PFSK-1 (cell line): ENCODE data around the gene CDC20B.

Experiments
- FOXP2 ChIP-seq: optimal IDR thresholded peaks from 2 replicates; pipeline ENCODE3; 2011; ENCODE audit warnings: borderline replicate concordance, control low read depth, inconsistent platforms; ENCODE audit not compliant: insufficient read depth; ENCODE audit errors: extremely low read length, extremely low read depth
- POLR2AphosphoS5 ChIP-seq: IDR thresholded peaks from 2 replicates; pipeline ENCODE4 v1.6.1; 2012; ENCODE audit warnings: low read depth, mild to moderate bottlenecking, control low read depth, low read length, moderate library complexity
- REST ChIP-seq, 2 experiments: IDR thresholded peaks; 2 replicates each; pipeline versions ENCODE4 v1.6.1 to v1.8.0; 2011 to 2012; ENCODE audit warnings: low read depth in 2 of 2, low read length in 2 of 2, control low read depth in 1 of 2, inconsistent platforms in 1 of 2, mild to moderate bottlenecking in 1 of 2, moderate library complexity in 1 of 2; ENCODE audit not compliant: insufficient read depth in 1 of 2
- SIN3A ChIP-seq: IDR thresholded peaks from 2 replicates; pipeline ENCODE4 v1.6.1; 2012; ENCODE audit warnings: mild to moderate bottlenecking, low read length, moderate library complexity, borderline replicate concordance; ENCODE audit not compliant: insufficient read depth
- TAF1 ChIP-seq: IDR thresholded peaks from 2 replicates; pipeline ENCODE4 v1.6.1; 2012; ENCODE audit warnings: low read length, control low read depth, borderline replicate concordance; ENCODE audit not compliant: insufficient read depth

The CDC20B gene

DNA sequence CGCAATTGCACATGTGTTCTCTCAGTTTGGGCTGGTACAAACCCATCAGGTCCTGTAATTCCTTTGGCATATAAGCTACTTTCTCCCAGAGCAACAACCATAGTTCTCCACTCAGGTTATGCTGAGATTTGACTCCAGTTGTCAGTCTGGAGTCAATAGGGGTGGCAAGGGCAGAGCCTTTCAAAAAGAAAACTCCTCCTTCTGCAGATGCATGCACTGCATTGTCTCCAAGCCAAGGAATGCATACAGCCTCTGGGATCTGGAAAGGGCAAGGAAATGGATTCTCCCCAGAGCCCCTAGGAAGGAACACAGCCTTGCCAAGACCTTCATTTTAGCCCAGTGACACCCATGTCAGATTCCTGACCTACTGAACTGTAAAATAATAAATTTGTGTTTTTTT lies 101.6 kb downstream of the CDC20B start:
- no peak for TF ChIP-seq REST (IDR thresholded peaks at IDR 0.05; ENCODE audit: insufficient read depth in 1 of 2, low read depth in 2 of 2, low read length in 2 of 2)
- TF ChIP-seq TAF1, result no peak
- no peak for TF ChIP-seq SIN3A
- TF ChIP-seq FOXP2, result no peak
- TF ChIP-seq POLR2AphosphoS5, result no peak

DNA sequence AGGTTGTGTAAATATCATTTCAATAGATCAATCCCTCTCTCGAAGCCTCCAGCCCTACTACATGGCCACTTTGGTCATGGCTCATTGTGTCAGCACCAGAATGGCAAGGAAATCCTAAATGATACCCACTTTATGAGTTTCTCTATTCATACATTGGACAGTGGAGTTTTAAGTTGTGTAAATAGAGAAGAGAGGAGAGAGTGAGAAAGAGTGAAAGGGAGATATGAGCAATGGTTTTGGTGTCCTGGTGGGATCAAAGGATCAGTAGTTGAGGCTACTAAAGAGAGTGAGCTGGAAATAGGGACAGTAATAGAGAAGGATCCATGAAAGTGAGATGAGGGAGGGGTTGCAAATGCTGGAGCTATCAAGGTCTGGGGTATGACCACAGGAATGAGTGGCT lies 102.0 kb downstream of the CDC20B start:
- no peak for TF ChIP-seq REST (IDR thresholded peaks at IDR 0.05; ENCODE audit: insufficient read depth in 1 of 2, low read depth in 2 of 2, low read length in 2 of 2)
- no peak for TF ChIP-seq SIN3A
- TF ChIP-seq FOXP2, result no peak
- TF ChIP-seq TAF1, result no peak
- no peak for TF ChIP-seq POLR2AphosphoS5

GRCh38 chr5:55066277-55066676 lies 106.7 kb downstream of the CDC20B start:
- TF ChIP-seq POLR2AphosphoS5 (no peak), SIN3A (no peak), FOXP2 (no peak), TAF1 (no peak), REST (IDR thresholded peaks at IDR 0.05; ENCODE audit: insufficient read depth in 1 of 2, low read depth in 2 of 2, low read length in 2 of 2) (no peak)

- TF ChIP-seq REST (IDR thresholded peaks at IDR 0.05; ENCODE audit: insufficient read depth in 1 of 2, low read depth in 2 of 2, low read length in 2 of 2) (no peak), SIN3A (no peak), TAF1 (no peak), FOXP2 (no peak), POLR2AphosphoS5 (no peak)
These were observed 108.5 kb downstream of the CDC20B start for GRCh38 chr5:55064523-55064922.

DNA sequence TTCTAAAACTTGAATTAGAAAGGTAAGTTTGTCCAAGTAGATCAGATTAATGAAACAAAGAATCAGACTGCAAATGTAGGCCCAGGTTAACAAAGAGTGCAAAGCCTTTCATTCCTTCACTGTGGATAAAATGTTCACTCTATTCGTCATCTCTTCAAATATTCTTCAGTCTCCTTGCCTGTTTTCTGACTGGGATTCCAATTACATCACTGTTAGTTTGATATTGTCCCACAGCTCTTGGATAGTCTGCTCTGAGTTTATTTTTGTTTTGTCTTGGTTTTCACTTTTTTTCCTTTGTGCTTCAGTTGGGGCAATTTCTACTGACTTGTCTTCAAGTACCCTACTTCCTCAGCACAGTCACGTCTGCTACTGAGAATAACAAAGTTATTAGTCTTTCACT lies 109.1 kb downstream of the CDC20B start:
- TF ChIP-seq FOXP2 (no peak), POLR2AphosphoS5 (no peak), TAF1 (no peak), SIN3A (no peak), REST (IDR thresholded peaks at IDR 0.05; ENCODE audit: insufficient read depth in 1 of 2, low read depth in 2 of 2, low read length in 2 of 2) (no peak)
